GM23338 (cell line): Measurements from ENCODE around the gene TXNL4A. TPM values are rescaled to one million over a fixed set of nuclear protein-coding genes. Genes with fewer than 3 reads are reported as not detected.

ENCODE experiments used
- ATAC-seq: fragments of 200-7000 bp; cut with Tn5 transposase; 3 replicates; pipeline ENCODE4 v1.9.1; 2020
- DNase-seq: peaks from one replicate; pipeline ENCODE4 v3.0.0-alpha.2; 2015; ENCODE audit warnings: low spot score
- H2AFZ ChIP-seq: fragments of 200-600 bp; sonication (generic); 2 replicates; pipeline ENCODE4 v1.8.0; 2016; ENCODE audit warnings: antibody characterized with exemption, mild to moderate bottlenecking, moderate library complexity
- H3F3A ChIP-seq: fragments of 200-600 bp; sonication (generic); replicated peaks from 2 replicates; pipeline ENCODE4 v1.8.0; 2017; ENCODE audit warnings: antibody characterized with exemption, mixed run types, low read depth
- H3K27ac ChIP-seq: fragments of 200-600 bp; sonication (generic); 2 replicates; pipeline ENCODE4 v1.6.1; 2016; ENCODE audit warnings: low read depth
- H3K27me3 ChIP-seq: fragments of 200-600 bp; sonication (generic); 2 replicates; pipeline ENCODE4 v1.8.0; 2016; ENCODE audit warnings: mild to moderate bottlenecking, mixed run types, moderate library complexity; ENCODE audit not compliant: insufficient read depth
- H3K36me3 ChIP-seq: fragments of 200-600 bp; sonication (generic); 2 replicates; pipeline ENCODE4 v1.8.0; 2016; ENCODE audit warnings: mild to moderate bottlenecking; ENCODE audit not compliant: insufficient read depth
- H3K4me1 ChIP-seq: fragments of 200-600 bp; sonication (generic); 2 replicates; pipeline ENCODE4 v1.8.0; 2016; ENCODE audit warnings: mild to moderate bottlenecking, moderate library complexity; ENCODE audit not compliant: insufficient read depth
- H3K4me2 ChIP-seq: fragments of 200-600 bp; sonication (generic); 2 replicates; pipeline ENCODE4 v1.7.1; 2017; ENCODE audit warnings: mixed run types
- H3K4me3 ChIP-seq: fragments of 200-600 bp; sonication (generic); 2 replicates; pipeline ENCODE4 v1.6.1; 2016; ENCODE audit warnings: mixed run types
- H3K79me2 ChIP-seq: fragments of 200-600 bp; sonication (generic); replicated peaks from 2 replicates; pipeline ENCODE4 v1.8.0; 2017; ENCODE audit warnings: mild to moderate bottlenecking; ENCODE audit not compliant: insufficient read depth
- H3K9me2 ChIP-seq: fragments of 200-600 bp; sonication (generic); 2 replicates; pipeline ENCODE4 v1.8.0; 2017; ENCODE audit not compliant: insufficient read depth
- H4K20me1 ChIP-seq: fragments of 200-600 bp; sonication (generic); replicated peaks from 2 replicates; pipeline ENCODE4 v1.8.0; 2017; ENCODE audit warnings: mild to moderate bottlenecking; ENCODE audit not compliant: insufficient read depth
- H3K27ac Mint-ChIP-seq: 2 replicates; pipeline ENCODE4 v1.8.0; 2020; ENCODE audit warnings: inconsistent platforms, mild to moderate bottlenecking, moderate library complexity, mixed read lengths
- H3K27me3 Mint-ChIP-seq: 3 replicates; pipeline ENCODE4 v1.8.0; 2022; ENCODE audit warnings: low read depth, mild to moderate bottlenecking, moderate library complexity, mixed read lengths, inconsistent platforms; ENCODE audit not compliant: insufficient read depth, poor library complexity
- H3K36me3 Mint-ChIP-seq: 3 replicates; pipeline ENCODE4 v1.8.0; 2021; ENCODE audit warnings: low read depth, mild to moderate bottlenecking, inconsistent platforms, moderate library complexity, mixed read lengths
- H3K4me1 Mint-ChIP-seq: 3 replicates; pipeline ENCODE4 v1.8.0; 2020; ENCODE audit warnings: mild to moderate bottlenecking, inconsistent platforms, mixed read lengths
- H3K4me3 Mint-ChIP-seq: 3 replicates; pipeline ENCODE4 v1.8.0; 2021; ENCODE audit warnings: moderate library complexity, mild to moderate bottlenecking, inconsistent platforms, mixed read lengths
- H3K9me3 Mint-ChIP-seq: 3 replicates; pipeline ENCODE4 v1.8.0; 2020; ENCODE audit warnings: moderate library complexity, mild to moderate bottlenecking, inconsistent platforms, mixed read lengths
- CTCF ChIP-seq, 2 experiments: fragments of 200-600 bp in 1 of 2; sonication (generic) in 1 of 2; conservative IDR thresholded peaks; 2 replicates each; pipeline versions ENCODE4 v1.5.1 to v1.6.1; 2016 to 2017; ENCODE audit warnings: antibody characterized with exemption in 2 of 2, low read depth in 2 of 2, mild to moderate bottlenecking in 2 of 2, moderate library complexity in 1 of 2
- ETS1 ChIP-seq: IDR thresholded peaks from 2 replicates; pipeline ENCODE4 v1.6.1; 2016; ENCODE audit warnings: antibody characterized with exemption
- EZH2phosphoT487 ChIP-seq: fragments of 200-600 bp; sonication (generic); IDR thresholded peaks from one replicate; pipeline ENCODE4 v1.8.1; 2018; ENCODE audit warnings: antibody characterized with exemption; ENCODE audit not compliant: unreplicated experiment
- JUNB ChIP-seq: IDR thresholded peaks from one replicate; pipeline ENCODE4 v1.6.1; 2016; ENCODE audit warnings: antibody characterized with exemption; ENCODE audit not compliant: unreplicated experiment
- POLR2AphosphoS5 ChIP-seq: IDR thresholded peaks from 2 replicates; pipeline ENCODE4 v1.6.1; 2016; ENCODE audit warnings: antibody characterized with exemption, low read depth
- REST ChIP-seq: IDR thresholded peaks from one replicate; pipeline ENCODE4 v1.6.1; 2018; ENCODE audit warnings: antibody characterized with exemption; ENCODE audit not compliant: unreplicated experiment
- STAT1 ChIP-seq: IDR thresholded peaks from one replicate; pipeline ENCODE4 v1.6.1; 2016; ENCODE audit warnings: antibody characterized with exemption; ENCODE audit not compliant: unreplicated experiment
- polyA plus RNA-seq: library from polyadenylated mRNA; unstranded; fragments of >200 nt; fragmentation: Nextera tagmentation; extraction: Ambion mirVana; gene quantifications from 2 replicates; pipeline ENCODE4 v1.2.1, GENCODE V29; 2016
- total RNA-seq: library from RNA; depleted of rRNA; stranded (reverse); fragments of >200 nt; shearing (Covaris generic); gene quantifications from 2 replicates; pipeline ENCODE4 v1.2.3, GENCODE V29; 2014
- TF ChIP-seq, protein P1 (sequence below): fragments of 250-450 bp; sonication (Bioruptor Pico); IDR thresholded peaks from 2 replicates; pipeline ENCODE4 v1.5.0; 2020; ENCODE audit warnings: mild to moderate bottlenecking, moderate library complexity

The TXNL4A gene
- total and polyA plus RNA-seq, 2 experiments from 2014 or later = 51.0 to 271 TPM

DNA sequence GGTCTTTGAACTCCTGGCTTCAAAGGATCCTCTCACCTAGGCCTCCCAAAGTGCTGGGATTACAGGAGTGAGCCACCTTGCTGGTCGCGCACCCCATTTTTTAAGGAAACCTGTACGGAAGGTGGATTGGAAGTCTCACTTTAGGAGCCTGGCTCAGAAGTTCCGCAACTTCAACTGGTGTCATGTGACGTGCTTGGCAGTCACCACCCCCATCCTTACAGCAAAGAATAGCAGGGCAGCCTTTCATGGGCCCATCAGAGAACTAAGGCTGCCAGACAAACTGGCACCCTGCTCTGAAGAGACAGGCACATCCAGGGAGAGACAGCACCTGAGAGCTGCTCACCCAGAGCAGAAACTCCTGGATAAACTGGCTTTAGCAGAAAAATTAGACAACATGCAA, 33.6 kb downstream of the TXNL4A start:
- H3K36me3 Mint-ChIP-seq = no peaks in the 10 kb centered on the region; the same call in 2 of the 3 replicates
- H3K9me2 ChIP-seq = no peaks in the 10 kb centered on the region
- peaks cover 16% of the 10 kb centered on the region for H3K4me1 Mint-ChIP-seq
- no peaks in the 10 kb centered on the region for H3K79me2 ChIP-seq
- no peak overlapping the region for H3K4me2 ChIP-seq
- no peak overlapping the region for H3K27ac ChIP-seq
- DNase-seq (no peak), ATAC-seq (no peak)
- H3K9me3 Mint-ChIP-seq = no peaks in the 10 kb centered on the region; the same call in 2 of the 3 replicates
- H3K4me1 ChIP-seq = peaks cover 15% of the 10 kb centered on the region
- H3K4me3 Mint-ChIP-seq = no peak overlapping the region
- peaks cover 71% of the 10 kb centered on the region for H3K27me3 Mint-ChIP-seq
- no peak overlapping the region for H2AFZ ChIP-seq
- H3F3A ChIP-seq = 0 out of 2 replicates have a peak, but pooled peaks cover 2% of the 10 kb centered on the region
- H3K27ac Mint-ChIP-seq = no peak overlapping the region
- peaks cover 14% of the 10 kb centered on the region for H4K20me1 ChIP-seq
- no peaks in the 10 kb centered on the region for H3K36me3 ChIP-seq
- no peak overlapping the region for H3K4me3 ChIP-seq
- no peak for TF ChIP-seq ETS1
- peaks cover 87% of the 10 kb centered on the region for H3K27me3 ChIP-seq

- Mint-ChIP-seq H3K27ac (no peak overlapping the region), H3K4me3 (no peak overlapping the region), H3K4me1 (peaks cover 13% of the 10 kb centered on the region), H3K27me3 (peaks cover 71% of the 10 kb centered on the region), H3K36me3 (no peaks in the 10 kb centered on the region; the same call in 2 of the 3 replicates), H3K9me3 (no peaks in the 10 kb centered on the region; the same call in 2 of the 3 replicates)
- H2AFZ ChIP-seq = no peak overlapping the region
- no peaks in the 10 kb centered on the region for H3K36me3 ChIP-seq
- no peak overlapping the region for H3K4me3 ChIP-seq
- H3K4me2 ChIP-seq = no peak overlapping the region
- 0 out of 2 replicates have a peak, but pooled peaks cover 2% of the 10 kb centered on the region for H3F3A ChIP-seq
- peaks cover 87% of the 10 kb centered on the region for H3K27me3 ChIP-seq
- no peaks in the 10 kb centered on the region for H3K9me2 ChIP-seq
- H4K20me1 ChIP-seq = peaks cover 18% of the 10 kb centered on the region
- H3K4me1 ChIP-seq = peaks cover 9% of the 10 kb centered on the region; the same call in 1 of the 2 replicates
- no peaks in the 10 kb centered on the region for H3K79me2 ChIP-seq
- DNase-seq (no peak), ATAC-seq (no peak)
- no peak overlapping the region for H3K27ac ChIP-seq
- TF ChIP-seq, protein P1, sequence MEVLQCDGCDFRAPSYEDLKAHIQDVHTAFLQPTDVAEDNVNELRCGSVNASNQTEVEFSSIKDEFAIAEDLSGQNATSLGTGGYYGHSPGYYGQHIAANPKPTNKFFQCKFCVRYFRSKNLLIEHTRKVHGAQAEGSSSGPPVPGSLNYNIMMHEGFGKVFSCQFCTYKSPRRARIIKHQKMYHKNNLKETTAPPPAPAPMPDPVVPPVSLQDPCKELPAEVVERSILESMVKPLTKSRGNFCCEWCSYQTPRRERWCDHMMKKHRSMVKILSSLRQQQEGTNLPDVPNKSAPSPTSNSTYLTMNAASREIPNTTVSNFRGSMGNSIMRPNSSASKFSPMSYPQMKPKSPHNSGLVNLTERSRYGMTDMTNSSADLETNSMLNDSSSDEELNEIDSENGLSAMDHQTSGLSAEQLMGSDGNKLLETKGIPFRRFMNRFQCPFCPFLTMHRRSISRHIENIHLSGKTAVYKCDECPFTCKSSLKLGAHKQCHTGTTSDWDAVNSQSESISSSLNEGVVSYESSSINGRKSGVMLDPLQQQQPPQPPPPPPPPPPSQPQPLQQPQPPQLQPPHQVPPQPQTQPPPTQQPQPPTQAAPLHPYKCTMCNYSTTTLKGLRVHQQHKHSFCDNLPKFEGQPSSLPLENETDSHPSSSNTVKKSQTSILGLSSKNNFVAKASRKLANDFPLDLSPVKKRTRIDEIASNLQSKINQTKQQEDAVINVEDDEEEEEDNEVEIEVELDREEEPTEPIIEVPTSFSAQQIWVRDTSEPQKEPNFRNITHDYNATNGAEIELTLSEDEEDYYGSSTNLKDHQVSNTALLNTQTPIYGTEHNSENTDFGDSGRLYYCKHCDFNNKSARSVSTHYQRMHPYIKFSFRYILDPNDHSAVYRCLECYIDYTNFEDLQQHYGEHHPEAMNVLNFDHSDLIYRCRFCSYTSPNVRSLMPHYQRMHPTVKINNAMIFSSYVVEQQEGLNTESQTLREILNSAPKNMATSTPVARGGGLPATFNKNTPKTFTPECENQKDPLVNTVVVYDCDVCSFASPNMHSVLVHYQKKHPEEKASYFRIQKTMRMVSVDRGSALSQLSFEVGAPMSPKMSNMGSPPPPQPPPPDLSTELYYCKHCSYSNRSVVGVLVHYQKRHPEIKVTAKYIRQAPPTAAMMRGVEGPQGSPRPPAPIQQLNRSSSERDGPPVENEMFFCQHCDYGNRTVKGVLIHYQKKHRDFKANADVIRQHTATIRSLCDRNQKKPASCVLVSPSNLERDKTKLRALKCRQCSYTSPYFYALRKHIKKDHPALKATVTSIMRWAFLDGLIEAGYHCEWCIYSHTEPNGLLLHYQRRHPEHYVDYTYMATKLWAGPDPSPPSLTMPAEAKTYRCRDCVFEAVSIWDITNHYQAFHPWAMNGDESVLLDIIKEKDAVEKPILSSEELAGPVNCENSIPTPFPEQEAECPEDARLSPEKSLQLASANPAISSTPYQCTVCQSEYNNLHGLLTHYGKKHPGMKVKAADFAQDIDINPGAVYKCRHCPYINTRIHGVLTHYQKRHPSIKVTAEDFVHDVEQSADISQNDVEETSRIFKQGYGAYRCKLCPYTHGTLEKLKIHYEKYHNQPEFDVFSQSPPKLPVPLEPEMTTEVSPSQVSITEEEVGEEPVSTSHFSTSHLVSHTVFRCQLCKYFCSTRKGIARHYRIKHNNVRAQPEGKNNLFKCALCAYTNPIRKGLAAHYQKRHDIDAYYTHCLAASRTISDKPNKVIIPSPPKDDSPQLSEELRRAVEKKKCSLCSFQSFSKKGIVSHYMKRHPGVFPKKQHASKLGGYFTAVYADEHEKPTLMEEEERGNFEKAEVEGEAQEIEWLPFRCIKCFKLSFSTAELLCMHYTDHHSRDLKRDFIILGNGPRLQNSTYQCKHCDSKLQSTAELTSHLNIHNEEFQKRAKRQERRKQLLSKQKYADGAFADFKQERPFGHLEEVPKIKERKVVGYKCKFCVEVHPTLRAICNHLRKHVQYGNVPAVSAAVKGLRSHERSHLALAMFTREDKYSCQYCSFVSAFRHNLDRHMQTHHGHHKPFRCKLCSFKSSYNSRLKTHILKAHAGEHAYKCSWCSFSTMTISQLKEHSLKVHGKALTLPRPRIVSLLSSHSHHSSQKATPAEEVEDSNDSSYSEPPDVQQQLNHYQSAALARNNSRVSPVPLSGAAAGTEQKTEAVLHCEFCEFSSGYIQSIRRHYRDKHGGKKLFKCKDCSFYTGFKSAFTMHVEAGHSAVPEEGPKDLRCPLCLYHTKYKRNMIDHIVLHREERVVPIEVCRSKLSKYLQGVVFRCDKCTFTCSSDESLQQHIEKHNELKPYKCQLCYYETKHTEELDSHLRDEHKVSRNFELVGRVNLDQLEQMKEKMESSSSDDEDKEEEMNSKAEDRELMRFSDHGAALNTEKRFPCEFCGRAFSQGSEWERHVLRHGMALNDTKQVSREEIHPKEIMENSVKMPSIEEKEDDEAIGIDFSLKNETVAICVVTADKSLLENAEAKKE (CRISPR knock-in tag) = no peak
- TF ChIP-seq CTCF (conservative IDR thresholded peaks at IDR 0.05; ENCODE audit: low read depth in 2 of 2) (no peak), EZH2phosphoT487 (no peak), JUNB (no peak), REST (no peak), STAT1 (no peak), POLR2AphosphoS5 (no peak)
Measured at GRCh38 chr18:79953971-79954651, 34.3 kb downstream of the TXNL4A start.
